WI38 (cell line): ENCODE measurements around the gene SORL1-AS1.

Experiments
- H3K4me3 ChIP-seq: 2 replicates; pipeline ENCODE4 v1.5.1; 2011; ENCODE audit warnings: low read depth, mild to moderate bottlenecking, control low read depth, low read length
- CTCF ChIP-seq: IDR thresholded peaks from 2 replicates; pipeline ENCODE4 v1.5.1; 2012; ENCODE audit warnings: low read depth, mild to moderate bottlenecking, control low read depth, low read length

Gene SORL1-AS1

DNA sequence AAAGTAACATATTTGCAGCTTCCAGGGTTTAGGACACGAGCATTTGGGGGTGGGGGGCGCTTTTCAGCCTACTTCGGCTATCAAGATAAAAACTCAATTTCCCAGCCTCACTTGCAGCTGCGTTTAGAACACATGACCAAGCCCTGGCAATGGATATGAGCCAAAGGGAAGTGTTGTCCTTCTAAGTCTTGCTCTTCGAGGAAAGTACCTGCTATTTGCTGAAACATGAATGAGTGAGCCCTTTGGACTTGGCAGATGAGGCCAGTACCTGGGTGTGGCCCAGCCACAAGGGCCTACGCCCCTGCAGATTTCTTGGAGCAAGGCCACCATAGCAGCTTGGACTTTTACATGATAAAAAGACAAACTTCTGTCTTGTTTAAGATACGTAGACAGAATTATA lies 60.9 kb downstream of the SORL1-AS1 start:
- TF ChIP-seq CTCF = no peak
- no peak overlapping the region for H3K4me3 ChIP-seq

DNA sequence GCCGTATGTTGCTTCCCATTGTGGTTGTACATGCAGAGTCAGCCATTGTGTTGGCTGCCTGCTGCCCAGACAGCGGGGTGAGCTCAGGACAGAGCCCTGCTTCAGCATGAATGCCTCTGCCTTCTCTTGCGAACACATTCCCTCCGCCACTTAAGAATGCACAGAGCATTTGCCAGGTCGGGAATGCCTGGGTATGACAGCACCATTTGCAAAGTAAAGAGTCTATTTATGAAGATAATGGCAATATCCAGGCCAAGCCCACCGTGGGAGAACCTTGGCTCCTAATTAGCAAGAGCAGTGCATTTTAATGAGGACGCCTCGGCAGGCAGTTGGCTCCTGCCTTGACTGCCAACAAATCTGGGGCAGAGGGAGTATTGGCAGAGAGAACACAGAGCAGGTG lies 63.1 kb downstream of the SORL1-AS1 start:
- no peak overlapping the region for H3K4me3 ChIP-seq

More for the DNA sequence above, 63.1 kb downstream of the SORL1-AS1 start:
- TF ChIP-seq CTCF = no peak
